Activated CD4-positive, alpha-beta T cell treated with anti-CD3 and anti-CD28 coated beads, Interleukin-2, amount 50 U/mL, for 48 hours (primary cell): Measurements from ENCODE around the gene AHI1.

Source experiments
- DNase-seq, 2 experiments: peaks; one replicate each; pipeline ENCODE4 v3.0.0-alpha.2; 2020

Gene AHI1

DNA sequence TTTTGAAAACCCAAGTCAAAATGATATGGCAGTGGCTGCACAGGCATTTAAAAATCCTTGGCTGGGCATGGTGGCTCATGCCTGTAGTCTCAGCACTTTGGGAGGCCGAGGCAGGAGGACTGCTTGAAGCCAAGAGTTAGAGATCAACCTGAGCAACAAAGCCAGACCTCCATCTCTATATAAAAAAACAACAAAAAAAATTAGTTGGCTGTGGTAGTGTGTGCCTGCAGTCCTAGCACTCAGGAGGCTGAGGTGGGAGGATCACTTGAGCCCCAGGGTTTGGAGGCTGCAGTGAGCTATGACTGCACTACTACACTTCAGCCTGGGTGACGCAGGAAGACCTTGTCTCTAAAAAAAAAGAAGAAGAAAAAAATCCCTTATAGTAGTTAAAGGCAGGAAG lies 173.6 kb downstream of the AHI1 start:
- no peak for DNase-seq

DNA sequence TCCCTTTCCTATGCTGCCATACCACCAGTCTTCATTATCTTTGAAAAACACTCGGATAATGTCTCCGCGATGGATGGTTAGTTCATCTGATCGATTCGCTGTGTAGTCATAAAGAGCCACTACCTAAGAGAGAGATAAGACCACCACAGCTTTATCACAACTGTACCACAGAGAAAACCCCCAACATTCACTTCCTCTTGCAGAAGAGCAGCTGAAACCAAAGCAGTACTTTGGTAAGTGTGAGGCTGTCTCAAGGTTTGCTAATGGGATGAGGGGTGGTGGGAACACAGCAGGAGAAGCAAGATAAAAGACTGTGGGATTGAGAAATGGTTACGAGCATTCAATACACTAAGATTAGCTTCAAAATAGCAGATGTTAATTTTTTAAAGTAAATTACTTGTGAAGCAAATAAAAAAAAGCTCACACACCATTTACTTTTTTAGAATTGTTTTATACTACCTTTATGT lies 174.3 kb downstream of the AHI1 start:
- no peak for DNase-seq

DNA sequence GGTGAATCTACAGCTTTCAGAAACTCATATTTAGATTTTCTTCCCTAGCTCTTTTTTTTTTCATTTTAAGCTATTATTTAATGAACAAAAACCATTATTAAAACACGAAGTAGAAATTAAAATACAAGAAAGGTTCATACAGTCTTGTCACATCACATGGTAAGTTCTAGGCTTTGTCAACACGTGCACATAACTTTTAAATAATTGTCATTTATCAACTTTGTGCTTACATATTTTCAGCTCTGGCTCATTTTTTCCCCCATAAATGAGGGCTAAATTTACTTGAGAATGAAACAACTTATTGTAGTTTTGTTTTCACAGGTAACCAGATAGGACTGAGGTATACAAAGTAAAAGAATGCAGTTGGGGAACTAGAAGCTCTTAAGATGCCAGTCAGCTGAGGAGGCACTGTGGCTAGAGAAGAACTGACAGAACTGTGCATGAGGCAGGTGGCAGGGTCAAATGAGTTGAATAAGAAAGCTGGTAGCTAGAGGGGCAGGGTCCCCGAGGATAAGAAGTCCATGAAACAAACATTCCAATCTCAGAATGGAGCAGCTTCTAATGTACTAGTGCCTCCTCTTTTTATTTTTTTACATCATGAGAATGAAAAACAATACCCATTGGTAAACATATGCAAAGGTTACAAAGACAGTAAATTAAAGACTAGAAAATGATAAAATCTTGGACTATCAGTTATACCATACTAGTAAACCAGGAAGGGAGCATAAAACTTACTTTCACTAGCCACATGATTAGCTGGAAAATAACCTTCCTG lies 174.9 kb downstream of the AHI1 start:
- no peak for DNase-seq

DNA sequence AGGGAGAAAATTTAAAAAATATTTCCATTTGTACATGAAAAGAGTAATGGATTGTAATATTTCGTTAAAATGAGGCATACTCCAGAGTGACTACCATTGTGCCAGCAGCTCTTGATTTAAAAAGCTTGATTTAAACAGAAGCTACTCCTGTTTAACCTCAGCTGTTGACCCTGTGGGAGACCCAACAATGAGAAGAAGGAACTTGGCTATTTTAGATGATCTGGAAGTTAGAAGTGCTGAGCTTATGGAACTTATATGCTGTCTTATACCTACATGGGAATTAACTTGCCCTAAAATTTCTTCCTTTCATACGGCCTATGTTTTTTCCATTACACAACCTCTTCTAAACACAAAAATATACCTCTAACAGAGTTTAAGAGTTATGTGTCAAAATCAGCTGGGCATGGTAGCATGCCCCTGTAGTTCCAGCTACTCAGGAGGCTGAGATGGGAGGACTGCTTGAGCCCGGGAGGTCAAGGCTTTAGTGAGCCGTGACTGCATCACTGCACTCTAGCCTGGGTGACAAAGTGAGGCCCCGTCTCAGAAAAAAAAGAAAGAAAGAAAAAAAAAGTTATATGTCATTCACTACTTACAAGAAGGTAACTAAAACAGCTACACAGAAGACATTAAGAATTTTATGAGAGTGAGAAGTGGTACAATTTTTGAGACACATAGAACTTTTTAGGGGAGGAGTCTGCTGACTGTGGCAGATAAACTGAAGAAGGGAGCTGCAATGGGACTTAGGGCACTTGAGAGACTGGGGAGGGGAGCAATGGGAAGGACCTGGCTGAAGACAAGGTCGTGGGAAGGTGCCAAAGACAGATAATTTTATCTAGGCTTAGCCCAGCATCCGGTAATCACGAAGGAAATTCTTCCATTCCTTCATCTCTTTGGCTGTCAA lies 176.6 kb downstream of the AHI1 start:
- no peak for DNase-seq

DNA sequence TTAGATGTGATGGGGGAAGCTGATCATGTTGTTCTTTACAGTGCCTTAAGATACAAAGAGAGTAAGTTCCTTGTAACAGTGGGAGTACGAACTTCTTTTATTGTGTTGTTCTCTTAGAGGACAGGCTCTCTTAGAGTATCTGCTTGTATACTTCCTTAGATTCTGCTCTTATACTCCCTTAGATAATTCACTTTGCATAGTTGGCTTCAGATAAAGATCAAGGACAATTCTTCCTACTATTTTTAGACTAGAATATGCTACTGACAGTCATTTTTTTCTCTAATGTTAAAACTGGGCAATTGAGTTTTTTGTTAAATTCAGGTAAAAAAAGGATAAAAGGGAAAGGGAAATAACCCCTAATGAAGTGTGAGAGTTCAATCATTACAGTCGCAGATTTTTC lies 177.7 kb downstream of the AHI1 start:
- DNase-seq: no peak

DNA sequence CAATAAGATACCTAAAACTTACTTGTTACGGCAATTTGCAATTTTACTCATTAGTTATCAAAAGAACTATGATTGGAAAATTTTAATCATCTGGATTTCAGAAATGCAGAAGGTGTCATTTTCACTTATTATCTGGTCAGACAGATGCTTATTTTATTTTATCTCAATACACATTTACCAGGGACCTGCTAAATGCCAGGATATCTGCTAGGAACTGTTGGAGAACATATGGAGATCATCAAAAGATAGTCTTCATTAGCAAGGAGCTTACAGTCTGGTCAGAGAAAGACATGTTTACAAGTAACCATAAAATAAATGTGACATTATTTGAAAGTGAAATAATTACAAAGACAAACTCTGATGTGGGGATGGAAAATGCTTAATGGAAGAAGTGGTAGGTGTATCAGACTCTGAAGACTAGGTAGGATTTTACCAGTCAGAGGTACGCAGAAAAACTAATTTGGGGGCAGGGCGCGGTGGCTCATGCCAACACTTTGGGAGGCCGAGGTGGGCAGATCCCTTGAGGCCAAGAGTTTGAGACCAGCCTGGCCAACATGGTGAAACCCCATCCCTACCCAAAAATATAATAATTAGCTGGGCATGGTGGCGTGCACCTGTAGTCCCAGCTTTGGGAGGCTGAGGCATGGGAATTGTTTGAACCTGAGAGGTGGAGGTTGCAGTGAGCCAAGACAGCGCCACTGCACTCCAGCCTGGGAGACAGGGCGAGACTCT lies 178.6 kb downstream of the AHI1 start:
- DNase-seq: no peak

DNA sequence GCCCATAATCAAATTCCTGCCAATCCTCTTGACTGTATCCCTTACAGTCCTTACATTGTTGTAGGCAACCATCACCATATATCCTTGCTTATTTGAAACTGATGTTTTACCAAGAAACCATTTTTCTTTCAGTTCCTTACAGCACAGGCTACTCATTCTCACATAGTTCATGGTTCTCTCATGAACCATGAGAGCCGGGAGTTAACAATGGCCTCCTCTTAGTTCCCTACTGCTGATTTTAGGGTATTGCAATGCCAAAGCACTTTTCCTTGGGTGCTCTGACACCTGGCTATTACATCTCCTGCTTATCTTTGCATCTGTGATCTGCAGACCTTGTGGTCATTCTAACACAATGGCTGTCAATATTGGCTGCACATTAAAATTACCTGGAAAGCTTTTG lies 183.0 kb downstream of the AHI1 start:
- no peak for DNase-seq

DNA sequence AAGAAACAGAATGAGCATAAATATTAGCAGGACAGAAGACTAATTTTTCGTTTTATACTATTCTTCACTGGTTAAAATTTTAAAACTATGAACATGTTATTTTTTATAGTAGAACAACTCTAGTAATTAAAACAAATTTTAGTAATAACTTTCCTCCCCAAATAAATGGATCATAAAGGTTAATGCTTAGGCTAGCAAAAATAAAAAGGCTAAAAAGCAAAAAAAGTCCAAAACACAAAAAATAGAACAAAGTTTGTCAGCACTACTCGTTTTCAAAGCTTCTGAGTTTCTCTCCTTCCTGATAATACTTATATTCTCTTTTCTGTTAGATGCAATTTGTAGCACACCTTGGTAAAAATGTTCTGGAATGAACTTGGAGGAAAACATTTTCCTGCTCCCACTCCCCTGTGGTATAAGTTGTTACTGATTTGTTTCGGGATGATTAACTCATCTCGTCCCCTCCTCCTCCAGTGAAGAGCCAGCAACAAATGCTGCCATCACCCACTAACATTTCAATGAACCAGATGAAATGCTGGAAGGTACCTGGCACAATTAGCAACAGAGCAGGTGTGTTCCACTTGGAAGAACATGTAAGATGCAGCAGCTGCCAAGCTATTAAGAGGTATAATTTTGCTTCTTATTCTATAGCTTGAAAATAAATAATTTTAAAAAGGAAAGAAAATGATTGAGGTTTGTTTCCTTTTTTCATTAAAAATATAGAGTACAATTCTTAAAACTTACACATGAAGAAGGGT lies 185.9 kb downstream of the AHI1 start:
- DNase-seq: no peak

DNA sequence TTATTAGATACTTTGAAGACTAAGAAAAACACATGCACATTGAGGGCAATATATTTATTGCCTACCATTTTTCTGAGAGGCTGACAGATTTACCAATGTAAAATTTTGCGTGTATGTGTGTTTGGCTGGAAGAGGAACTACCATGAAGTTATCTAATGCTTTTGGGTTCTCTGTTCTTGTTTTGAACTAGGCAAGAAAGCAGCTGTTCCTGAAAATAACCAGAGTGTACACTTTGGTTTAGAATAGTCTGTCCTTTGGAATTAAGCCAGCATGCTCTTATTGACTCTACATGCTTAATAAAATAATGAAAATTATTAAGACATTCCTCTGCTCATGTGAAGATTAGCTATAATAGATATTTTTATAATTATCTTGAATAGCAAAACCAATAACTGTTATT lies 187.2 kb downstream of the AHI1 start:
- DNase-seq: no peak

DNA sequence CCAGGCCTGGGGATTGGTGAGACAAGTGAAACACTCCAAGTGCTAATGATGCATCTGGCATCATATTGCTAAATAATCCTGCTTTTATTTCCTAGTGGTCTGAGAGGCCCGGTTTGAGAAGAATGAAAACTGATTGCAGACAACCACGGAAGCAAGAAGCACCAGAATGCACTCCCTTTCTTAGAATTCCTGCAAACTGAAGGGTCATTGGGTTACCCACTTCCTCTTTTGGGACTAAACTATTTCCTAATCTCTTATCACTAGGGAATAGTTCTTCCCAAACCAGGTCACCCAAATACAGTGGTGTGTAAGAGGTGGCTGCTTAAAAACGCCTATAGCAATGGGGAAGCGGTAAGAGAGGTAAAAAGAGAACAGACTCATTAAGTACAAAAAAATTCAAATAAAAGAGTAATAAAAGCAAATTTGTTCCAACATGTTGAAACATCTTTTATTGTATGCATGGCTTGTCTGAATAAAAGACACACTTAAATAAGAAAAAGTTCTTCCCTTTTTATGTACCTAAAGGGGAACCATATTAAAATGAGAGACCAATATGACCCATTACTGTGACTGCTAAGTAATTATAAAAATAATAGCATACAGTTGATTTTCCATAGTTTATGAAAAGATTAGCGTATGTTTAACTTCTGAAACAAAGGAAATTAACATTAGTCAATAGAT lies 190.7 kb downstream of the AHI1 start:
- no peak for DNase-seq

DNA sequence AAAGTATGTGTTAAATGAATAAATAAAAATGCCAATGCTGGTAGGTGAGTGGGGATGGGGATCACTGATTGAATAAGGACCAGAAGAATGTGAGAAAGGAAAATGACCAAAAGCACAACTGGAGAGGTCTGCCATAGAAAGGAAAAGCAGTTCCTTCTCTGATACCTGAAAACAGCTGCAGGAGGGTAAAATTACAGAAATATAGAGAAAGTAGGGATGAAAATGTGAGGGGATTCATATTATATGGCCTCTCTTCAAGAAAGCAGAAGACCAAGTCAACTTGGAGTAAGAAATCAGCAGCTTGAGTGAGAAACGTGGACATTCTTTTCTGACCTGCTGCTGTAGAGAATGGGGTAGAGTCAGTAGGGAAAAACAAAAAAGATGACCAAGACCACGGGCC lies 191.4 kb downstream of the AHI1 start:
- DNase-seq: no peak

DNA sequence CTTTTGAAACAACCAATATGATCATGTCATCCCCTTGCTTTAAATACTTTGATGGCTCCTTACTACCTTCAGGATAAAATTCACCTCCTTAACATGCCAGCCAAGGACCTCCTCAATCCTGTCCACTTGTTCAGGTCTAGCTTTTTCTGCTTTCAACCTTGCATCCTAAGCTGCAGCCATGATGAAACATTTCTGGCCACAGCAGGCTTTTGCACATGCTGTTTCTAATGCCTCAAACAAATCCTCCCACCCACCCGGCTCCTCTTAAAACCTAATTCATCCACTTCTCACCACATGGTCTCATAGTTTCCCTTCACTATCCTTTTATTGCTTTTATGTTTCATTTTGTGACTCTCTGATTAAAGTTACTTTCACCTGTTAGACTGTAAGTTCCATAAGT lies 191.9 kb downstream of the AHI1 start:
- no peak for DNase-seq

DNA sequence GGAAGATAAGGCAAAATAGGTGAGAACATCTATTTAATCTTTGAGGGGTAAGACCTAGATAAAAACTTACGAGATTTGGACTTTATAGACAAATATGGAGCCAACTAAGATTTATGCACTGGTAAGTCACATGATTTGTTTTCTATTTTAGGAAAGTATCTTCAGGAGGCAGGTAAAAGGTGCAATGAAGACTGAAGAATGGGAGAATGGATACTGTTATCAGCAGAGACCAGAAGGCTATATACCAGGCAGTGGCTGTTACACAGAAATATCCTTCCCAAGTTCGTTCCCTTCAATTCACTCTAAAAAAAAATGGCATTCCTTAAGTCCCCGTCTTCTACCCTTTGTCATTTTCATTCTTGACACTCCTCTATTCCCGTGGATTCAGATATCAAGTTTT lies 192.7 kb downstream of the AHI1 start:
- DNase-seq: no peak

DNA sequence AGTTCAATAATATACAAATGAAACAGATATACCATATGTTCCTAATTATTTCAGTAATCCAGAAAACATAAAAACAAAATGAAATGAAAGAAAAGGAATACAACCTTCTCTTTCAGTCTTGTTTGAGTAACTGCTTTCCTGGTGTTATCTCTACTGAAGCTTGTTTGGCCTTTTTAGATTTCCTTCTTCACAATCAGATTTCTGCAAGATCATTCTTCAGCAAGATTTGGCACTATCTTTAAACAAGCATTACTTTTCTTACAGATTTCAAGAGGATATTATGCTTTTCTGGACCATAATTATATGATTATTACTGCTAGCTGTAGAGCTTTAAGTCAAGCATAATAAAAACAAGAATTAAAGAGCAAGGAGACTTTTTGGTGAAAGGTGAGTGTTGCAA lies 196.2 kb downstream of the AHI1 start:
- no peak for DNase-seq

DNA sequence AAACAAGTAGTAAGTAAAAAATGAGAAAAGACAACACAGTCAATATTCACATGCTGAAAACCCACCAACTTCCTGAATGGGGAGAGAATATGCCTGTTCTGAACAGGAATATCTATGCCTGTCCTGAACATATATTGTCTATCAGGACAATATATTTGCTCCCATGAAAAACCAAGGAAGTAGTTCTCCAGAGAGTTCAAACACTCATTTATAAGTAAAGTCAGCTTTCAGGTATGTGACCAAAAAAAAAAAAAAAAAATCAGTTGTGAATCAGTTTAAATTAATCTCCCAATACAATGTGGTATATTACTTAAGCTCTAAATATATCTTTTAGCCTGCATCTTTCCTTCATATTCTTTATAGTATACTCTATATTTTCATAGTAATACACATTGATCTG lies 197.0 kb downstream of the AHI1 start:
- DNase-seq: no peak

DNA sequence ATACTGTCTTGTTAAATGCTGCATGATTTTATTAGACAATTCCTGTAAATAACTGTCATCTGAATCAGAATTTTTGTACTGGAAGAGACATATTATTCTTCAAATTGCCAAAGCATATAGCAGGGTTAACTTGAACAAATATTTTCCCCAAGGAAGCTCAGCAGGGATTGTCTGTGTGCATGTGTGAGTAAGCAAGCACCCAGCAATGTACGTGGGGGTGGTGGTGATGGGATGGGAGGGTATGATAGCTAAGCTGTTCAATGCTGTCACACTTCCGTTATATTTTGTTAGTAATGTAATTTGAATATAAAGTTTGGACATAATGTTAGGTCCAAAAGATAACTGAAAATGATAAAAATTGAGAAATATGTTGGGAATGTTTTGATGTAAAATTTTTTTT lies 198.3 kb downstream of the AHI1 start:
- no peak for DNase-seq

DNA sequence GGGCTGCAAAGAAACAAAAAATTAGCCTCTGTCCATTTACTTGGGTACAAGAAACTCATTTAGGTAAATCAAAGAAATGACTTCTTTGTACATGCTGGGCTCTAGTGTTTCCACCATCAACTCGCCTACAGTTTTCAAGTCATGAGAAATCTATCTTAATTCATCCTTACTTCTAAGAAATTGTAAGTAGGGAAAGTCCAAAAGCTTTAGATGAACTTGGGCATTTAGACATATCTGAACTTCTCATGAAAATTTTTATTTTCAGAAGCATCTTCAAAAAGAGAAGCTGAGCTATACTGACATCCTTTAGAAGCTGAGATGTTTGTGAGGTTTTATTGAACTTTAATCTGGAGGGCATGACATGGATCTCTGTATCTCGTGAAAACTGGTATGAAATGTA lies 199.1 kb downstream of the AHI1 start:
- no peak for DNase-seq

DNA sequence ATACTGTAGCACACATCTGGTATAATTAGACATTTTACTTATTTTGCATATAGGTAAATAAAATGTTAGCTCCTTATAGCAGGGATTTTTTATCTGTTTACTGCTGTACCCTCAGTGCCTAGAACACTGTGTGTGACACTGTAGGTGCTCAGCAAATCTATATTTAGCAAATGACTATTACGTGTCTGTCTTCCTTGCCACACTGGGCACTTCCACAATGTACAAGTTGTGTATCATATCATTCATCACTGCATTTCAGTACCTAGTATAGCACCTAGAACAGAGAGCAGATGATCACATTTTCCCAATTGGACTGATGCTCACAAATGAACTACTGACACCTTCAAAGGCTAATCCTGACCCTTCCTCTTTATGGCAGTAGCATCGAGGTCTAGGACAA lies 200.8 kb downstream of the AHI1 start:
- DNase-seq: no peak

DNA sequence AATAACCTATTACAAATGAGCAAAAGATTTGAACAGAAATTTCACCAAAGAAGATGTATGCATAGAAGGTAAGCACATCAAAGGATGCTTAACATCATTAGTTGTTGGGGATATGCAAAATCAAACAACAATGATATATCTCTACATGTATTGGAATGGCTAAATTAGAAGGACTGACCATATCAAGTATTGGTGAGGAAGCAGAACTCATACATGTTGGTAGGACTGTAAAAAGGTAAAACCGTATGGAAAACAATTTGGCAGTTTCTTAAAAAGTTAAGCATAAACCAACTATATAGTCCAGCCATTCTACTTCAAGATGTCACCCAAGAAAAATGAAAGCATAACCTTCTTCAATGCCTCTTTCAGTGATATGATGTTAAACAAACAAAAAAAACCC lies 202.5 kb downstream of the AHI1 start:
- no peak for DNase-seq

DNA sequence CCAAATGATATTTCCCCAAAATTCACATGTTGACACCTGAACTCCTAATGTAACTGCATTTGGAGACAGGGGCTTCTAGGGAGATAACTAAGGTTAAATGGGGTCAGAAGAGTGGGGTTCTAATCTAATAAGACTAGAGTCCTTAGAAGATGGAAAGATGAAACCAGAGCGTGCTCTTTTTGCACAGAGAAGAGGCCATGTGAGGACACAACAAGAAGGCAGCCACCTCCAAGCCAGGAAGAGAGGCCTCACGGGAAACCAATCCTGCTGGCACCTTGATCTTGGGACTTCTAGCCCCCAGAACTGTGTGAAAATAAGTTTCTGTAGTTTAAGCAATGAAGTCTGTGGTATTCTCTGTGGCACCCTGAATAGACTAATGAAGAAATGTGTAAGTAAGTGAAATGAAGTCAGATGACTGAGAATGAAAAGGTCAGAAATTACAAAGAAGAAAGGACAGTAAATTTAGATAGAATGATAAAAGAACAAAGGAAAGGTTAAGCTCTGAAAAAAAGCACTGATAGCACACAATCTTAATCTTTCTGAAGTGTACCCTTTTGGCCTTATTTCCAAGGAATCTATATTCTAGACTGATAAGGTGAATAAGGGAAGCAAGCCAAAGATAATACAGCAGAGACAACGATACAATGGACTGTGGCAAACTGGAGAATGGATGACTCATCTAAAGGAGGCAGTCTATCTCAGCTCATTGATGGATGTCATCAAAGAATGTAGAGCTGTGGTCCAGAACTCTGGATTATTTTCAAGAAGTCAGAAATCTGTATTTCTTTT lies 206.1 kb downstream of the AHI1 start:
- DNase-seq: no peak

DNA sequence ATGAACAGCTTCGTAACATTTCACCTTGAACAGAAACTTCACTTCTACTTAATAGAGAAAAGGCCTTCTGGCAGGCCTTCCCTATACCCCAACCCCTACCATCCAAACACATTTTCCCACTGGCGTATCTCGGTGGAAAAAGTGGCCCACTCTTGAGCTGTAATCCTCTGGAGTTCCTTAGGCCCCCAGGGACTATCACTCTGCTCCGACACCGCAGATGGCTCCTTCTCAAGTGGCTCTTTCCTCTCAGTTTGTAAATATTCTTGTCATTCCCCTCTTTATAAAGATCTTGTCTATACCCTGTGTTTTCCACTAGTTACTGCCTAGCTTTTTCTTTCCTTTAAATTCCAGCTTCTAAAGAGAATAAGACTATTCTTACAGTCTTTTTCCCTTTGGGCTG lies 207.7 kb downstream of the AHI1 start:
- no peak for DNase-seq
